H1 (cell line): ENCODE data around the gene EXOSC5. TPM values are rescaled to one million over a fixed set of nuclear protein-coding genes. Genes with fewer than 3 reads are reported as not detected.

Experiments
- CTCF ChIA-PET: fragments of 300-600 bp; sonication (Branson Sonifier 250); formaldehyde crosslinking; loops from one replicate; lab custom pipeline; 2021; ENCODE audit not compliant: partially characterized antibody; lab: Charles Lee
- POLR2A ChIA-PET: fragments of 300-600 bp; sonication (Branson Sonifier 250); formaldehyde crosslinking; loops from one replicate; lab custom pipeline; 2021; ENCODE audit warnings: inconsistent platforms; ENCODE audit not compliant: partially characterized antibody; lab: Charles Lee
- DNase-seq, 2 experiments: peaks; one replicate each; pipeline versions ENCODE4 v3.0.0 to v3.0.0-alpha.2; 2010 to 2022; ENCODE audit warnings: low spot score in 2 of 2, low read depth in 1 of 2, mixed read lengths in 1 of 2
- FAIRE-seq: peaks from 2 replicates; lab custom pipeline; 2011; peaks lifted over from hg19 to GRCh38; lab: Jason Lieb, UNC
- H2AFZ ChIP-seq: 2 replicates; pipeline ENCODE4 v1.8.1; 2012; ENCODE audit warnings: low read length, inconsistent platforms
- H2AK5ac ChIP-seq: 2 replicates; pipeline ENCODE4 v1.6.1; 2013; ENCODE audit warnings: low read depth, low read length
- H2BK120ac ChIP-seq: replicated peaks from 2 replicates; pipeline ENCODE3; 2013; ENCODE audit warnings: low read depth, low read length, inconsistent platforms
- H2BK12ac ChIP-seq: 2 replicates; pipeline ENCODE4 v1.6.1; 2013; ENCODE audit warnings: low read depth, low read length
- H2BK15ac ChIP-seq: 2 replicates; pipeline ENCODE4 v1.6.1; 2013; ENCODE audit warnings: low read length
- H2BK20ac ChIP-seq: 2 replicates; pipeline ENCODE4 v1.6.1; 2013; ENCODE audit warnings: low read length
- H2BK5ac ChIP-seq: 2 replicates; pipeline ENCODE4 v1.6.1; 2013; ENCODE audit warnings: low read depth, low read length
- H3K14ac ChIP-seq: 2 replicates; pipeline ENCODE4 v1.6.1; 2013; ENCODE audit warnings: inconsistent platforms; ENCODE audit not compliant: insufficient read length
- H3K18ac ChIP-seq: 2 replicates; pipeline ENCODE4 v1.6.1; 2013; ENCODE audit warnings: low read length; ENCODE audit errors: extremely low read depth
- H3K23ac ChIP-seq: 2 replicates; pipeline ENCODE4 v1.6.1; 2013; ENCODE audit warnings: inconsistent platforms; ENCODE audit not compliant: insufficient read length
- H3K23me2 ChIP-seq: 2 replicates; pipeline ENCODE4 v1.6.1; 2013; ENCODE audit warnings: low read depth, low read length
- H3K27ac ChIP-seq: 2 replicates; pipeline ENCODE4 v1.6.1; 2011; ENCODE audit warnings: low read depth, low read length, inconsistent platforms
- H3K27me3 ChIP-seq, 4 experiments: replicated peaks in 1 of 4; 1 replicate in 1 of 4; 2 replicates in 3 of 4; pipeline versions ENCODE4 v1.6.1 to v1.8.1; 2011 to 2013; ENCODE audit warnings: low read length in 3 of 4, mild to moderate bottlenecking in 3 of 4, inconsistent platforms in 2 of 4, mixed read lengths in 2 of 4, moderate library complexity in 1 of 4; ENCODE audit not compliant: control insufficient read depth in 3 of 4, insufficient read depth in 3 of 4; ENCODE audit errors: extremely low read depth in 1 of 4
- H3K36me3 ChIP-seq, 4 experiments: 2 replicates each; pipeline versions ENCODE4 v1.6.1 to v1.8.1; 2011 to 2013; ENCODE audit warnings: mild to moderate bottlenecking in 4 of 4, low read length in 3 of 4, moderate library complexity in 2 of 4, control low read depth in 1 of 4, inconsistent platforms in 1 of 4; ENCODE audit not compliant: insufficient read depth in 4 of 4, control insufficient read depth in 2 of 4
- H3K4ac ChIP-seq: replicated peaks from 2 replicates; pipeline ENCODE3; 2013; ENCODE audit warnings: low read length, low read depth, mixed read lengths, inconsistent platforms; ENCODE audit not compliant: insufficient read length
- H3K4me1 ChIP-seq, 4 experiments: replicated peaks in 1 of 4; 1 replicate in 1 of 4; 2 replicates in 3 of 4; pipeline versions ENCODE4 v1.6.1 to v1.8.1; 2011 to 2013; ENCODE audit warnings: low read length in 3 of 4, inconsistent platforms in 2 of 4, mixed read lengths in 1 of 4; ENCODE audit not compliant: insufficient read depth in 4 of 4, control insufficient read depth in 3 of 4
- H3K4me2 ChIP-seq, 2 experiments: 2 replicates each; pipeline versions ENCODE4 v1.6.1 to v1.8.1; 2011 to 2013; ENCODE audit warnings: low read depth in 2 of 2, low read length in 2 of 2, control low read depth in 1 of 2, inconsistent platforms in 1 of 2, mild to moderate bottlenecking in 1 of 2; ENCODE audit not compliant: insufficient read depth in 1 of 2
- H3K4me3 ChIP-seq, 4 experiments: fragments of 200-600, 300-600 bp in 1 of 4; sonication (generic), shearing (Covaris generic), sonication (Bioruptor Twin) in 1 of 4; 2 replicates each; pipeline versions ENCODE4 v1.5.1 to v1.8.1; 2011 to 2016; ENCODE audit warnings: low read length in 4 of 4, low read depth in 3 of 4, control low read depth in 2 of 4, inconsistent platforms in 2 of 4, mild to moderate bottlenecking in 2 of 4, mixed read lengths in 1 of 4, moderate library complexity in 1 of 4; ENCODE audit not compliant: insufficient read depth in 2 of 4; ENCODE audit errors: extremely low read depth in 1 of 4
- H3K56ac ChIP-seq: replicated peaks from 2 replicates; pipeline ENCODE3; 2013; ENCODE audit warnings: low read depth, mild to moderate bottlenecking, mixed read lengths, low read length, inconsistent platforms; ENCODE audit not compliant: insufficient read length
- H3K79me1 ChIP-seq: 2 replicates; pipeline ENCODE4 v1.6.1; 2013; ENCODE audit warnings: low read depth, low read length, control low read depth
- H3K79me2 ChIP-seq, 2 experiments: 2 replicates each; pipeline versions ENCODE4 v1.6.1 to v1.8.1; 2012 to 2013; ENCODE audit warnings: low read length in 2 of 2, mild to moderate bottlenecking in 2 of 2, inconsistent platforms in 1 of 2; ENCODE audit not compliant: insufficient read depth in 2 of 2, control insufficient read depth in 1 of 2
- H3K9ac ChIP-seq, 4 experiments: replicated peaks in 1 of 4; 1 replicate in 1 of 4; 2 replicates in 3 of 4; pipeline versions ENCODE4 v1.6.1 to v1.8.1; 2011 to 2013; ENCODE audit warnings: low read depth in 3 of 4, low read length in 3 of 4, control low read depth in 2 of 4, mild to moderate bottlenecking in 2 of 4, moderate library complexity in 2 of 4, inconsistent platforms in 1 of 4; ENCODE audit errors: extremely low read depth in 1 of 4
- H3K9me3 ChIP-seq, 2 experiments: 2 replicates each; pipeline versions ENCODE4 v1.6.1 to v1.8.1; 2012 to 2013; ENCODE audit warnings: mild to moderate bottlenecking in 2 of 2, moderate library complexity in 2 of 2, control low read depth in 1 of 2, inconsistent platforms in 1 of 2, low read depth in 1 of 2, low read length in 1 of 2, mixed read lengths in 1 of 2; ENCODE audit not compliant: insufficient read depth in 2 of 2
- H4K20me1 ChIP-seq, 2 experiments: replicated peaks in 1 of 2; 2 replicates each; pipeline versions ENCODE3 to v1.8.1; 2011 to 2013; ENCODE audit warnings: inconsistent platforms in 2 of 2, low read length in 2 of 2, mild to moderate bottlenecking in 1 of 2; ENCODE audit not compliant: insufficient read depth in 2 of 2, control insufficient read depth in 1 of 2
- H4K5ac ChIP-seq: 2 replicates; pipeline ENCODE4 v1.6.1; 2013; ENCODE audit warnings: low read length, low read depth, mixed read lengths, inconsistent platforms; ENCODE audit not compliant: insufficient read length
- H4K8ac ChIP-seq: 2 replicates; pipeline ENCODE4 v1.8.0; 2013; ENCODE audit warnings: mild to moderate bottlenecking, moderate library complexity, low read length, inconsistent platforms; ENCODE audit not compliant: insufficient read depth; ENCODE audit errors: extremely low read depth
- H4K91ac ChIP-seq: replicated peaks from 2 replicates; pipeline ENCODE3; 2013; ENCODE audit warnings: low read length, mixed read lengths, inconsistent platforms; ENCODE audit not compliant: insufficient read length
- CTCF ChIP-seq, 3 experiments: IDR thresholded peaks; 1 replicate in 2 of 3; 2 replicates in 1 of 3; pipeline versions ENCODE4 v1.5.1 to v1.6.1; 2011; ENCODE audit warnings: low read length in 3 of 3, mild to moderate bottlenecking in 3 of 3, inconsistent platforms in 2 of 3, low read depth in 1 of 3, moderate library complexity in 1 of 3; ENCODE audit not compliant: insufficient read depth in 1 of 3; ENCODE audit errors: control extremely low read depth in 1 of 3
- KDM1A ChIP-seq: fragments of 200-600, 300-600 bp; sonication (generic); IDR thresholded peaks from 2 replicates; pipeline ENCODE4 v1.7.1; 2016; ENCODE audit warnings: mild to moderate bottlenecking, low read length, borderline replicate concordance
- NANOG ChIP-seq: IDR thresholded peaks from 2 replicates; pipeline ENCODE4 v1.6.1; 2011; ENCODE audit warnings: low read length, low read depth, mild to moderate bottlenecking, inconsistent platforms; ENCODE audit not compliant: insufficient read depth, poor library complexity, severe bottlenecking
- POLR2A ChIP-seq, 2 experiments: IDR thresholded peaks; 1 replicate in 1 of 2; 2 replicates in 1 of 2; pipeline ENCODE4 v1.6.1; 2011; ENCODE audit warnings: low read depth in 2 of 2, low read length in 2 of 2, mild to moderate bottlenecking in 2 of 2; ENCODE audit errors: control extremely low read depth in 1 of 2
- RAD21 ChIP-seq, 2 experiments: IDR thresholded peaks in 1 of 2; conservative IDR thresholded peaks in 1 of 2; 2 replicates each; pipeline ENCODE4 v1.6.1; 2011; ENCODE audit warnings: low read depth in 2 of 2, low read length in 2 of 2, improper control_type of control experiment in 1 of 2, inconsistent platforms in 1 of 2, mild to moderate bottlenecking in 1 of 2, moderate library complexity in 1 of 2
- RNF2 ChIP-seq: fragments of 200-900, 300-1000 bp; sonication (generic); IDR thresholded peaks from 2 replicates; pipeline ENCODE4 v1.7.1; 2016; ENCODE audit warnings: borderline replicate concordance, low read depth, mild to moderate bottlenecking, antibody characterized with exemption, low read length; ENCODE audit not compliant: poor library complexity, severe bottlenecking; ENCODE audit errors: missing control alignments
- TEAD4 ChIP-seq: IDR thresholded peaks from 2 replicates; pipeline ENCODE4 v1.6.1; 2012; ENCODE audit warnings: low read depth, low read length, inconsistent platforms, mixed read lengths
- WGBS, 2 experiments: shearing (Covaris generic) in 1 of 2; methylation state at CpG; one replicate each; pipeline versions ENCODE4 v1.1.6 to v1.1.7; 2013 to 2015; ENCODE audit warnings: low lambda C conversion rate in 2 of 2, mixed read lengths in 2 of 2, inconsistent platforms in 1 of 2, low coverage in 1 of 2, missing lambda C conversion rate in 1 of 2; ENCODE audit not compliant: insufficient replicate concordance in 2 of 2, insufficient coverage in 1 of 2, insufficient read length in 1 of 2; ENCODE audit errors: extremely low coverage in 1 of 2, missing lambda C conversion rate in 1 of 2; 5-methylcytosine and 5-hydroxymethylcytosine counted together
- polyA plus RNA-seq, 7 experiments: library from polyadenylated mRNA; depleted of rRNA in 3 of 7; stranded (reverse) in 5 of 7; unstranded in 2 of 7; fragments of >200 nt in 5 of 7; fragments of 200-250 nt in 2 of 7; gene quantifications; 1 replicate in 5 of 7; 2 replicates in 1 of 7; 4 replicates in 1 of 7; pipeline versions ENCODE4 v1.2.1 to v1.2.3, GENCODE V29; 2011 to 2013; ENCODE audit warnings: missing spikeins in 2 of 7, mixed read lengths in 2 of 7
- total RNA-seq: library from RNA; stranded (reverse); fragmentation: NEBNext Ultra II Directional; extraction: Animal tissue kit (Norgen Biotek cat#: 25700); gene quantifications from 2 replicates; pipeline ENCODE4 v1.2.1, GENCODE V29; 2021

The EXOSC5 gene
- total and polyA plus RNA-seq, 2 of the 8 experiments (the other 6 are each of a cell fraction or from before 2014, with no cell fraction given): 56.2 to 92.8 TPM

GRCh38 chr19:41377977-41378709 lies 19.0 kb downstream of the EXOSC5 start:
- Histone ChIP-seq H3K9me3 (no peaks in the 10 kb centered on the region), H3K14ac (no peak overlapping the region), H2AK5ac (no peak overlapping the region), H3K4me1 (peaks cover 0 to 5% (median 4%) of the 10 kb centered on the region in 4 experiments; a peak in 5 of 7 replicates), H3K9ac (no peak overlapping the region), H2AFZ (no peak overlapping the region), H2BK120ac (no peak overlapping the region), H2BK12ac (no peak overlapping the region), H3K4me3 (no peak overlapping the region), H2BK20ac (no peak overlapping the region), H2BK15ac (no peak overlapping the region), H4K91ac (no peak overlapping the region), H4K20me1 (no peaks in the 10 kb centered on the region), H4K5ac (no peak overlapping the region), H3K23ac (no peak overlapping the region), H3K36me3 (no peaks in the 10 kb centered on the region; a peak in 1 of 8 replicates), H3K18ac (no peak overlapping the region; the same call in 1 of the 2 replicates), H3K79me1 (no peaks in the 10 kb centered on the region), H3K56ac (no peak overlapping the region), H3K79me2 (no peaks in the 10 kb centered on the region), H3K27ac (no peak overlapping the region), H2BK5ac (no peak overlapping the region), H3K4ac (no peak overlapping the region), H3K4me2 (no peak overlapping the region; a peak in 1 of 4 replicates), H4K8ac (no peak overlapping the region), H3K27me3 (peaks cover 0 to 9% (median 2%) of the 10 kb centered on the region in 4 experiments; a peak in 4 of 7 replicates), H3K23me2 (peaks cover 12% of the 10 kb centered on the region)
- 51% methylated on average over 9 of the region's 9 CpGs; no CpG with 5 or more reads in 1 of the 2 experiments for WGBS, 2 experiments
- FAIRE-seq (no peak), DNase-seq (peak; percentile 33 to 68)
- ChIA-PET POLR2A (interaction anchor here (0.6 to 3.8 kb wide), 9 partner anchors 11 to 69 kb away, joined by 3 to 10 read pairs (median 4); partner anchors contain the start of genes B3GNT8, CCDC97 and DMAC2), CTCF (interaction anchor here (0.6 to 3.1 kb wide), 15 partner anchors 9 to 714 kb away, joined by 3 to 33 read pairs (median 3); partner anchors contain the start of gene TGFB1)
- TF ChIP-seq TEAD4 (no peak), CTCF (IDR thresholded peaks at IDR 0.05; ENCODE audit: control extremely low read depth in 1 of 3, insufficient read depth in 1 of 3, low read depth in 1 of 3, low read length in 3 of 3) (peak; percentile 57 to 99 (median 70)), RNF2 (no peak), KDM1A (peak; percentile 18; the same call in 1 of the 2 replicates), RAD21 (IDR thresholded peaks at IDR 0.05 in 1 of 2, conservative IDR thresholded peaks at IDR 0.05 in 1 of 2; ENCODE audit: low read depth in 2 of 2, low read length in 2 of 2) (peak; percentile 15 to 47; a peak in 2 of 4 replicates), NANOG (no peak), POLR2A (IDR thresholded peaks at IDR 0.05; ENCODE audit: control extremely low read depth in 1 of 2, low read depth in 2 of 2, low read length in 2 of 2) (no peak)
